ENCODE results near the gene PHLPP1.

GRCh38 chr18:62751977-62752376 lies 36.6 kb downstream of the PHLPP1 start:
- TF ChIP-seq CTCF (IDR thresholded peaks at IDR 0.05; ENCODE audit: low read length) (no peak), EZH2phosphoT487 (IDR thresholded peaks at IDR 0.05; ENCODE audit: low read length) (no peak)
